HG02970 (cell line): ENCODE measurements around the gene AKAP8.
"Not testable (repeated sequence)": the region's sequence is repeated elsewhere in the genome, so short reads cannot be mapped to it uniquely, and the experiment has no call there.

ENCODE experiments used
- ATAC-seq: cut with Tn5 transposase; IDR thresholded peaks from one replicate; pipeline ENCODE4 v1.9.1; 2021; ENCODE audit warnings: mild to moderate bottlenecking, moderate library complexity, moderate number of reproducible peaks; ENCODE audit not compliant: unreplicated experiment, low FRiP score

AKAP8 gene

GRCh38 chr19:15379083-15379998 lies at the start of gene AKAP8:
TSS of gene AKAP8 (minus strand) at chr19:15379787. CDS start at chr19:15379731, 56 bp downstream.
- ATAC-seq = peak; percentile 89

- no peak for ATAC-seq
Measured at GRCh38 chr19:15427991-15428471, 48.4 kb upstream of the AKAP8 start.

GRCh38 chr19:15427350-15427700 lies 47.7 kb upstream of the AKAP8 start:
- no peak for ATAC-seq

GRCh38 chr19:15426485-15427349 lies 47.1 kb upstream of the AKAP8 start:
- ATAC-seq = no peak

GRCh38 chr19:15425321-15425950 lies 45.8 kb upstream of the AKAP8 start:
- no peak for ATAC-seq

GRCh38 chr19:15424692-15425272 lies 45.2 kb upstream of the AKAP8 start:
- ATAC-seq = no peak

GRCh38 chr19:15424121-15424520 lies 44.5 kb upstream of the AKAP8 start:
- no peak for ATAC-seq

- no peak for ATAC-seq
Measured at GRCh38 chr19:15423130-15423529, 43.5 kb upstream of the AKAP8 start.

- no peak for ATAC-seq
Measured at GRCh38 chr19:15422296-15423075, 42.9 kb upstream of the AKAP8 start.

GRCh38 chr19:15421721-15422260 lies 42.2 kb upstream of the AKAP8 start:
- ATAC-seq = no peak

- no peak for ATAC-seq
Measured at GRCh38 chr19:15421136-15421695, 41.6 kb upstream of the AKAP8 start.

GRCh38 chr19:15419413-15420025 lies 39.9 kb upstream of the AKAP8 start:
- ATAC-seq = no peak

- peak; percentile 90 for ATAC-seq
Measured at GRCh38 chr19:15418579-15419412, 39.2 kb upstream of the AKAP8 start, which contains the start of gene AKAP8L. TSS of gene AKAP8L (minus strand) at chr19:15418988. CDS start at chr19:15418923, 65 bp downstream.

GRCh38 chr19:15418231-15418578 lies 38.6 kb upstream of the AKAP8 start:
- ATAC-seq = no peak

- no peak for ATAC-seq
Measured at GRCh38 chr19:15417699-15418098, 38.1 kb upstream of the AKAP8 start.

GRCh38 chr19:15412832-15413231 lies 33.2 kb upstream of the AKAP8 start:
- no peak for ATAC-seq

GRCh38 chr19:15411351-15411750 lies 31.8 kb upstream of the AKAP8 start:
- not testable (repeated sequence) for ATAC-seq

GRCh38 chr19:15404780-15405211 lies 25.2 kb upstream of the AKAP8 start:
- ATAC-seq = no peak
